SJSA1 (cell line): ENCODE results near the gene BRWD1. TPM values are rescaled to one million over a fixed set of nuclear protein-coding genes. Genes with fewer than 3 reads are reported as not detected.
"Not testable (repeated sequence)": the region's sequence is repeated elsewhere in the genome, so short reads cannot be mapped to it uniquely, and the experiment has no call there.

Experiments
- DNase-seq, 2 experiments: peaks; one replicate each; pipeline ENCODE4 v3.0.0-alpha.2; 2015 to 2020; ENCODE audit warnings: low spot score in 2 of 2, low read depth in 1 of 2
- H3K27ac ChIP-seq: fragments of 250-450 bp; sonication (Bioruptor Pico); 2 replicates; pipeline ENCODE4 v1.5.1; 2020; ENCODE audit warnings: mild to moderate bottlenecking, moderate library complexity
- H3K27me3 ChIP-seq: fragments of 250-450 bp; sonication (Bioruptor Pico); replicated peaks from 2 replicates; pipeline ENCODE4 v1.5.1; 2020; ENCODE audit warnings: mild to moderate bottlenecking, moderate library complexity
- H3K36me3 ChIP-seq: fragments of 250-450 bp; sonication (Bioruptor Pico); 2 replicates; pipeline ENCODE4 v1.5.1; 2020; ENCODE audit warnings: mild to moderate bottlenecking
- H3K4me1 ChIP-seq: fragments of 250-450 bp; sonication (Bioruptor Pico); replicated peaks from 2 replicates; pipeline ENCODE4 v1.6.1; 2021; ENCODE audit warnings: mild to moderate bottlenecking
- H3K4me3 ChIP-seq: fragments of 250-450 bp; sonication (Bioruptor Pico); 2 replicates; pipeline ENCODE4 v1.5.1; 2020; ENCODE audit warnings: mild to moderate bottlenecking
- H3K9me3 ChIP-seq: fragments of 250-450 bp; sonication (Bioruptor Pico); replicated peaks from 2 replicates; pipeline ENCODE4 v1.5.1; 2020; ENCODE audit warnings: mild to moderate bottlenecking
- total RNA-seq: library from RNA; depleted of rRNA; stranded (reverse); fragments of >200 nt; shearing (Covaris generic); gene quantifications from 2 replicates; pipeline ENCODE4 v1.2.3, GENCODE V29; 2014; rRNA removed

Gene BRWD1
- total RNA-seq, 1 experiment from 2014 or later = 30.3 TPM

GRCh38 chr21:39150877-39151276, 162.6 kb downstream of the BRWD1 start:
- no peaks in the 10 kb centered on the region for H3K9me3 ChIP-seq
- no peak for DNase-seq
- H3K27me3 ChIP-seq = no peaks in the 10 kb centered on the region
- H3K27ac ChIP-seq = no peak overlapping the region
- H3K4me1 ChIP-seq = peaks cover 3% of the 10 kb centered on the region
- no peak overlapping the region for H3K4me3 ChIP-seq
- no peaks in the 10 kb centered on the region for H3K36me3 ChIP-seq

- no peaks in the 10 kb centered on the region for H3K4me1 ChIP-seq
- no peaks in the 10 kb centered on the region for H3K9me3 ChIP-seq
- H3K27ac ChIP-seq = no peak overlapping the region
- no peaks in the 10 kb centered on the region for H3K36me3 ChIP-seq
- DNase-seq = no peak
- no peaks in the 10 kb centered on the region for H3K27me3 ChIP-seq
- H3K4me3 ChIP-seq = no peak overlapping the region
These were observed 163.1 kb downstream of the BRWD1 start for GRCh38 chr21:39150316-39150715.

GRCh38 chr21:39149882-39150281, 163.6 kb downstream of the BRWD1 start:
- H3K4me1 ChIP-seq = no peaks in the 10 kb centered on the region
- no peak for DNase-seq
- no peak overlapping the region for H3K4me3 ChIP-seq
- H3K27ac ChIP-seq = no peak overlapping the region
- H3K9me3 ChIP-seq = no peaks in the 10 kb centered on the region
- H3K36me3 ChIP-seq = no peaks in the 10 kb centered on the region
- H3K27me3 ChIP-seq = no peaks in the 10 kb centered on the region

- Histone ChIP-seq H3K9me3 (no peaks in the 10 kb centered on the region), H3K27me3 (no peaks in the 10 kb centered on the region), H3K36me3 (no peaks in the 10 kb centered on the region), H3K4me3 (no peak overlapping the region), H3K4me1 (no peaks in the 10 kb centered on the region), H3K27ac (no peak overlapping the region)
- DNase-seq = no peak
These were observed 164.5 kb downstream of the BRWD1 start for GRCh38 chr21:39148975-39149374.

GRCh38 chr21:39144191-39144590, 169.2 kb downstream of the BRWD1 start:
- DNase-seq = no peak
- Histone ChIP-seq H3K4me1 (peaks cover 13% of the 10 kb centered on the region), H3K4me3 (no peak overlapping the region), H3K36me3 (no peaks in the 10 kb centered on the region), H3K27ac (no peak overlapping the region), H3K9me3 (no peaks in the 10 kb centered on the region), H3K27me3 (no peaks in the 10 kb centered on the region)

- Histone ChIP-seq H3K27me3 (no peaks in the 10 kb centered on the region), H3K9me3 (no peaks in the 10 kb centered on the region), H3K27ac (no peak overlapping the region), H3K36me3 (no peaks in the 10 kb centered on the region), H3K4me3 (no peak overlapping the region), H3K4me1 (peaks cover 13% of the 10 kb centered on the region)
- DNase-seq = no peak
These were observed 170.5 kb downstream of the BRWD1 start for GRCh38 chr21:39142972-39143371.

- DNase-seq = peak; percentile 75 to 77
- no peaks in the 10 kb centered on the region for H3K36me3 ChIP-seq
- no peak overlapping the region for H3K27ac ChIP-seq
- no peaks in the 10 kb centered on the region for H3K27me3 ChIP-seq
- peaks cover 28% of the 10 kb centered on the region for H3K4me1 ChIP-seq
- H3K4me3 ChIP-seq = no peak overlapping the region
- H3K9me3 ChIP-seq = no peaks in the 10 kb centered on the region
These were observed 171.9 kb downstream of the BRWD1 start for GRCh38 chr21:39141502-39141901.

- Histone ChIP-seq H3K4me1 (peaks cover 33% of the 10 kb centered on the region), H3K9me3 (no peaks in the 10 kb centered on the region), H3K36me3 (no peaks in the 10 kb centered on the region), H3K4me3 (no peak overlapping the region), H3K27ac (peak overlapping the region; percentile 3; the same call in 1 of the 2 replicates), H3K27me3 (no peaks in the 10 kb centered on the region)
- DNase-seq = peak in 1 of 2 experiments; percentile 49
These were observed 175.9 kb downstream of the BRWD1 start for GRCh38 chr21:39137248-39138178.

- Histone ChIP-seq H3K36me3 (no peaks in the 10 kb centered on the region), H3K4me3 (no peak overlapping the region), H3K9me3 (no peaks in the 10 kb centered on the region), H3K4me1 (peaks cover 35% of the 10 kb centered on the region), H3K27ac (0 out of 2 replicates have a peak overlapping the region, but pooled peaks have one; percentile 3), H3K27me3 (no peaks in the 10 kb centered on the region)
- DNase-seq = peak; percentile 42 to 72
These were observed 176.7 kb downstream of the BRWD1 start for GRCh38 chr21:39136711-39137110.

- H3K27me3 ChIP-seq, DNase-seq: not testable (repeated sequence)
These were observed 177.3 kb downstream of the BRWD1 start for GRCh38 chr21:39136138-39136537.

GRCh38 chr21:39134288-39134810, 179.1 kb downstream of the BRWD1 start:
- peaks cover 30% of the 10 kb centered on the region for H3K4me1 ChIP-seq
- no peaks in the 10 kb centered on the region for H3K9me3 ChIP-seq
- no peak overlapping the region for H3K4me3 ChIP-seq
- H3K36me3 ChIP-seq = no peaks in the 10 kb centered on the region
- H3K27ac ChIP-seq = no peak overlapping the region
- DNase-seq = no peak
- no peaks in the 10 kb centered on the region for H3K27me3 ChIP-seq

More at GRCh38 chr21:39136138-39136537, 177.3 kb downstream of the BRWD1 start:
- not testable (repeated sequence) for H3K9me3 ChIP-seq, H3K36me3 ChIP-seq, H3K27ac ChIP-seq, H3K4me3 ChIP-seq
- H3K4me1 ChIP-seq = peaks cover 32% of the 10 kb centered on the region

Other genes starting within 250 kb of the BRWD1 start
- 81.9 and 100 TPM in 2 replicates for gene PSMG1, start 130.2 kb downstream of the BRWD1 start, total RNA-seq
- gene HMGN1, start 35.5 kb upstream of the BRWD1 start, total RNA-seq = 446 and 461 TPM in 2 replicates
- gene LCA5L, start 132.1 kb upstream of the BRWD1 start, total RNA-seq = 1.0 TPM in 1 of 2 replicates, not detected in the other
- gene SH3BGR, start 138.3 kb upstream of the BRWD1 start, total RNA-seq = 5.2 and 104 TPM in 2 replicates